Endothelial cell of umbilical vein (primary cell): ENCODE measurements around the gene PRCC.

Experiments used
- CTCF ChIP-seq, 2 donors: IDR thresholded peaks; 1 replicate in 1 of 2; 2 replicates in 1 of 2; pipeline ENCODE4 v1.5.1; 2011; ENCODE audit warnings: low read length in 2 of 2, mild to moderate bottlenecking in 2 of 2, moderate library complexity in 2 of 2, control low read depth in 1 of 2, inconsistent platforms in 1 of 2, low read depth in 1 of 2; ENCODE audit not compliant: insufficient read depth in 1 of 2; ENCODE audit errors: extremely low read depth in 1 of 2
- EZH2 ChIP-seq: IDR thresholded peaks from 2 replicates; pipeline ENCODE4 v1.6.1; 2012; ENCODE audit warnings: borderline replicate concordance, low read depth, mild to moderate bottlenecking, moderate library complexity, low read length, inconsistent platforms; ENCODE audit not compliant: severe bottlenecking
- GATA2 ChIP-seq: IDR thresholded peaks from 2 replicates; pipeline ENCODE4 v1.7.0; 2011; ENCODE audit warnings: low read depth, mild to moderate bottlenecking, moderate library complexity, mixed read lengths, low read length; ENCODE audit not compliant: insufficient read length, insufficient read depth
- JUN ChIP-seq: IDR thresholded peaks from 2 replicates; pipeline ENCODE4 v1.6.1; 2011; ENCODE audit warnings: borderline replicate concordance, low read depth; ENCODE audit not compliant: insufficient read length, insufficient read depth
- MAX ChIP-seq: IDR thresholded peaks from 2 replicates; pipeline ENCODE4 v1.6.1; 2011; ENCODE audit not compliant: insufficient read depth, insufficient read length
- MYC ChIP-seq: IDR thresholded peaks from one replicate; pipeline ENCODE4 v1.6.1; 2011; ENCODE audit warnings: mild to moderate bottlenecking, low read depth, low read length
- POLR2A ChIP-seq: IDR thresholded peaks from 2 replicates; pipeline ENCODE4 v1.6.1; 2012; ENCODE audit warnings: low read depth, mild to moderate bottlenecking, control low read depth, low read length
- POLR2AphosphoS5 ChIP-seq: IDR thresholded peaks from 2 replicates; pipeline ENCODE4 v1.6.1; 2012; ENCODE audit warnings: low read depth, mild to moderate bottlenecking, control low read depth, low read length, moderate library complexity; ENCODE audit not compliant: insufficient read depth

GRCh38 chr1:156777573-156777972 is 10.2 kb downstream of the PRCC start:
- TF ChIP-seq CTCF (IDR thresholded peaks at IDR 0.05; ENCODE audit: extremely low read depth in 1 of 2, insufficient read depth in 1 of 2, low read depth in 1 of 2, low read length in 2 of 2): no peak
- no peak for TF ChIP-seq EZH2
- TF ChIP-seq MAX: no peak
- TF ChIP-seq POLR2A: no peak
- TF ChIP-seq POLR2AphosphoS5: no peak
- TF ChIP-seq GATA2: no peak
- TF ChIP-seq JUN: no peak
- no peak for TF ChIP-seq MYC
